IPS DF 4.7 (cell line): ENCODE measurements around the gene CCDC126.
"Not testable (repeated sequence)": the region's sequence is repeated elsewhere in the genome, so short reads cannot be mapped to it uniquely, and the experiment has no call there.

Experiments
- DNase-seq: peaks from one replicate; pipeline ENCODE4 v3.0.0-alpha.2; 2013; ENCODE audit warnings: low spot score; ENCODE audit errors: extremely low read depth

CCDC126 gene

GRCh38 chr7:23622506-23622925 lies 25.3 kb downstream of the CCDC126 start:
- no peak for DNase-seq

- DNase-seq = no peak
Measured at GRCh38 chr7:23628370-23628769, 31.2 kb downstream of the CCDC126 start.

GRCh38 chr7:23633417-23633816 lies 36.2 kb downstream of the CCDC126 start:
- no peak for DNase-seq

- DNase-seq = no peak
Measured at GRCh38 chr7:23645822-23646221, 48.6 kb downstream of the CCDC126 start.

- no peak for DNase-seq
Measured at GRCh38 chr7:23653942-23654341, 56.8 kb downstream of the CCDC126 start.

GRCh38 chr7:23654508-23654907 lies 57.3 kb downstream of the CCDC126 start:
- DNase-seq = no peak

- no peak for DNase-seq
Measured at GRCh38 chr7:23655433-23655832, 58.3 kb downstream of the CCDC126 start.

GRCh38 chr7:23658831-23659427 lies 61.7 kb downstream of the CCDC126 start:
- no peak for DNase-seq

- DNase-seq = no peak
Measured at GRCh38 chr7:23661385-23661784, 64.2 kb downstream of the CCDC126 start.

- no peak for DNase-seq
Measured at GRCh38 chr7:23662124-23662983, 65.2 kb downstream of the CCDC126 start.

- DNase-seq = no peak
Measured at GRCh38 chr7:23662984-23663313, 65.8 kb downstream of the CCDC126 start.

GRCh38 chr7:23664122-23664521 lies 66.9 kb downstream of the CCDC126 start:
- DNase-seq = no peak

GRCh38 chr7:23672033-23672432 lies 74.9 kb downstream of the CCDC126 start:
- DNase-seq = no peak

- no peak for DNase-seq
Measured at GRCh38 chr7:23679898-23680413, 82.8 kb downstream of the CCDC126 start, which contains the start of gene FAM221A. FAM221A (plus strand) TSS chr7:23680199; CDS start chr7:23680219, 20 bp downstream.

- DNase-seq = no peak
Measured at GRCh38 chr7:23680414-23681405, 83.5 kb downstream of the CCDC126 start.

- DNase-seq = not testable (repeated sequence)
Measured at GRCh38 chr7:23684041-23684440, 86.9 kb downstream of the CCDC126 start.

- no peak for DNase-seq
Measured at GRCh38 chr7:23685731-23686130, 88.5 kb downstream of the CCDC126 start.

GRCh38 chr7:23687011-23687410 lies 89.8 kb downstream of the CCDC126 start:
- no peak for DNase-seq

- DNase-seq = no peak
Measured at GRCh38 chr7:23689165-23689564, 92.0 kb downstream of the CCDC126 start.

- DNase-seq = no peak
Measured at GRCh38 chr7:23691320-23691719, 94.1 kb downstream of the CCDC126 start.

GRCh38 chr7:23693224-23693623 lies 96.0 kb downstream of the CCDC126 start:
- no peak for DNase-seq
